Measurements from ENCODE around the gene JAKMIP2.

DNA sequence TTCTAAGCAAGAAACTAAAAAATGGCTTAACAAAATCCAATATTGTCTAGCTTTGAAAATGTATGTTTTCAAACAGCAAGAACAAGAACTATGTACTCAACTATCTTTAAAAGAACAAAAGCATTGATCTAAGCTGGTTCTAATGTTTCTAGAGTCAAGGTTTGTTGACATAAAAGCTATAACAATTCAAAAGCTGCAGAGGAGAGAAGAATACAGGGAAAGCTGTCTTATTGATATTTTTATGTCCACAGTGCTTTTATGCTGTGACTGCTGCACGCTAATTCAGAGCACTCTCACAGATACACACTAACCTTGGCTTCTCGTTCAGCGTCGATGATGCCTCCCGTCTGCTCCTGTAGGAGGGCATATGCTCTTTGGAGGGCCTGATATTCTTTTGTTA is 143.2 kb downstream of the JAKMIP2 start:
- TF ChIP-seq, protein P1, sequence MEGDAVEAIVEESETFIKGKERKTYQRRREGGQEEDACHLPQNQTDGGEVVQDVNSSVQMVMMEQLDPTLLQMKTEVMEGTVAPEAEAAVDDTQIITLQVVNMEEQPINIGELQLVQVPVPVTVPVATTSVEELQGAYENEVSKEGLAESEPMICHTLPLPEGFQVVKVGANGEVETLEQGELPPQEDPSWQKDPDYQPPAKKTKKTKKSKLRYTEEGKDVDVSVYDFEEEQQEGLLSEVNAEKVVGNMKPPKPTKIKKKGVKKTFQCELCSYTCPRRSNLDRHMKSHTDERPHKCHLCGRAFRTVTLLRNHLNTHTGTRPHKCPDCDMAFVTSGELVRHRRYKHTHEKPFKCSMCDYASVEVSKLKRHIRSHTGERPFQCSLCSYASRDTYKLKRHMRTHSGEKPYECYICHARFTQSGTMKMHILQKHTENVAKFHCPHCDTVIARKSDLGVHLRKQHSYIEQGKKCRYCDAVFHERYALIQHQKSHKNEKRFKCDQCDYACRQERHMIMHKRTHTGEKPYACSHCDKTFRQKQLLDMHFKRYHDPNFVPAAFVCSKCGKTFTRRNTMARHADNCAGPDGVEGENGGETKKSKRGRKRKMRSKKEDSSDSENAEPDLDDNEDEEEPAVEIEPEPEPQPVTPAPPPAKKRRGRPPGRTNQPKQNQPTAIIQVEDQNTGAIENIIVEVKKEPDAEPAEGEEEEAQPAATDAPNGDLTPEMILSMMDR (conservative IDR thresholded peaks at IDR 0.05) = no peak
- no peak for TF ChIP-seq EZH2 (IDR thresholded peaks at IDR 0.05; ENCODE audit: low read depth)
